ENCODE data around the gene CDK15.
"Not testable (repeated sequence)": the region's sequence is repeated elsewhere in the genome, so short reads cannot be mapped to it uniquely, and the experiment has no call there.

CDK15 gene

GRCh38 chr2:201806442-201807170 is at the start of gene CDK15:
TSS of gene CDK15 (plus strand) at chr2:201806537. CDS start at chr2:201806665, 128 bp downstream.
- DNase-seq: no peak

GRCh38 chr2:201758234-201758633 is 48.1 kb upstream of the CDK15 start:
- DNase-seq: no peak

DNA sequence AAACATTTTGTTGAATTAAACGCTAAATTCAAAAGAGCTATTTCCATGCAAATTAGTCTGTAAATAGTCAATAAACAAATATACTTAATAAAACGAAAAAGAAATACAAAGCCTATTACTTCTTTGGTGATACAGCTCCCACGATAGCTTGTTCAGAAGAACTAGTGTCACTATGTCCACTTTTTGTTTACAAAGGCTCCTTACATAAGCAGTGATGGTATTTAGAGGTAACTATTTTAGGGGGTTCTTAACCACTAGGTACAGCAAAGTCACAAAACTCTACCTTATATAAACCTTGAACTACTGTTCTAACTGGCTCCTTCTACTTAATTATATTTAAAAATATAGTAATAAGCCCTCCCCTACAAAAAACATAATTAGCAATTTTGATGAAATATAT is 47.5 kb upstream of the CDK15 start:
- DNase-seq: no peak

DNA sequence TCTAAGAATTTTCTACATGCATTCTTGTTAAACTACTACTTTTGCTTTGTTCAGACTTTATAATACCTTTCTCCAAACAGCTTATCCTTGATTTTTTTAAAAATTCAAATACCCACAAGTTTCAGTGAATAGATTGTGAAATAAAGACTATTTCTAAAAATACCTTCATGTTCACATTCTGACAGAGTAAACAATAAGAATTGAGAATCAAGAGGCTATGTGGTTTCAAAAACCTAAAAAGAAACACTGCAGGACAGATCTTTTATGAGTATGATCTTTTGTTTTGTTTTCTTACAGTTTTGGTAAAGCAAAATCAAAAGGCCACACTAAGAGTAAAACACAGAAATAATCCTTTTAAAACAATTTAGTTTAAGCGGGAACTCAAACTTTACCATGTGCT is 46.8 kb upstream of the CDK15 start:
- DNase-seq: no peak

DNA sequence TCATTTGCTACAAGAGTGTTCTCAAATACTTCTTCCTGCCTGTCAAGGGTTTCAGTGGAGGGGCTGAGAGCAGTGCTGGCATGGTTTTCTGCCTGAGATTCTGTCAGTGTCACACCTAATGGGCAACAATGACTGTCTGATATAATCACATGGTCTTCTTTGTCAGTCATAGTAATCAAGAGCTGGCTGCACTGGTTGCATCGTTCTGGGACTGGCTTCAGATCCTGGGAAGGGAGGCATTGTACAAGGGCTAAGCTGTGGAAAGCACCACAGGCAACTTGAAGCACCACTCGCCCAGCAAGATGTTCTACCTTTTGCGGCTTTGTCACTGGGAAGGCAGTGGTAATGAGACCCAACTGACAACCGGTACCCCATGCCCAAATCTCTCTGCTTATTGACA is 45.2 kb upstream of the CDK15 start:
- DNase-seq: no peak

DNA sequence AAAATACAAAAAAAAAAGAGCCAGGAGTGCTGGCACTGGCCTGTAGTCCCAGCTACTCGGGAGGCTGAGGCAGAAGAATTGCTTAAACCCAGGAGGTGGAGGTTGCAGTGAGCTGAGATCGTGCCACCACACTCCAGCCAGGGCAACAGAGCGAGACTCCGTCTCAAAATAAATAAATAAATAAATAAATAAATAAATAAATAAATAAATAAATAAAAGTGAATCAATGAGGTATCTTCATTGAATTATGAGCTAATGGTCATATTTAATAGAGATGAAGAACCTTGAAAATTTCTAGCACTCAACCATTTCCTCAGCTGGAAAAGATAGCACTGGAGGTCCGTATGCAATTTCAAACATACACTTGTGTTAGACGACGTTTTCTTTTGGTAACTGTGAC is 41.9 kb upstream of the CDK15 start:
- not testable (repeated sequence) for DNase-seq

GRCh38 chr2:201765799-201766198 is 40.5 kb upstream of the CDK15 start:
- no peak for DNase-seq

- no peak for DNase-seq
Observed at GRCh38 chr2:201768918-201769317, 37.4 kb upstream of the CDK15 start.

DNA sequence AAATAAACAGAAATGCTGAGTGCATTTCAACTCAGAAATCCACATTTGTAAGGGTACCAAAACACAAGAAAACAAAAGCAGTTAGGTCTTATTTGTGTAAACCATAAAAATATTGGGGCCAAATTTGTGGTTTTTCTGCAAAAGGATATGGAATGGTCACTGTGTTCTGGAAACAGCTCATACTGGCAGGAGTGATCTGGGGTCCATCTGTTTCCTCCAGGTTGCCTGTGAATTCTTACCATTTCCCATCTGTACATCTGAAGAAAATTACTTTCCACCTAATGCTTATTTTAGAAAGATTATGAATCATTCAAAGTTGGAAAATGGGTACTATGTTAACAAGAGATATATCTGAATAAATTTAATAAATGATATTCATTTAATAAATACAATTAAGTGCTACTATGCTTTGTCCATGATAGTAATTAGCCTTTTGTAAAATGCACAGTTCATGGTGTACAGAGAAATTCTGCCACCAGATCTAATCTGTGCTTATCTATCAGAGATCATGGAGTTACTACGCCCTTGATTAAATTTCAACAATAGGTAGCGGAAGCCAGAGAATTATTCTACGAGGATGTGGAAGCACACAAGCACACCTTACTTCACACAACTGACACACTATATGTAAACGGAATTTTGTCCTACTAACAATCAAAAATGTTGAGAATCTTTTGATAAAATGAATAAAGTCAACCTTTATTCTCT is 36.5 kb upstream of the CDK15 start:
- no peak for DNase-seq

DNA sequence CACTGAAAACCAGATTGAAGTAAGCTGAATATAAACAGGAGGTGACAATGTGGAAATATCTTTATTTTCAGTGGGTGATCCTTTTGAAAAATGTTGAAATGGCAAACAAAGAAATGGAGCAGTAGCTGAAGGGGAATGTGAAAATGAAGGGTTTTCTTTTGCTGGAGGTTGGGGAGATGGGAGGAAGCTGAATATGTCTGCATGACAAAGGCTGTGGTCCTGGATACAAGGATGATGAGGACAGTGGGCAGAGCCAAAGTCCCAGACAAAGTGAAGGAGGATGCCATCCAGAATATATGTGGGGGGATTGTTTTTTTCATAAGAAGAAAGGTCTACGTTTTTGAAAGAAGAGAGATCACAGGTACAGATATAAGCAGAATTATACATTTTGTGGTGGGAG is 32.3 kb upstream of the CDK15 start:
- DNase-seq: no peak

- no peak for DNase-seq
Observed at GRCh38 chr2:201774546-201774945, 31.8 kb upstream of the CDK15 start.

DNA sequence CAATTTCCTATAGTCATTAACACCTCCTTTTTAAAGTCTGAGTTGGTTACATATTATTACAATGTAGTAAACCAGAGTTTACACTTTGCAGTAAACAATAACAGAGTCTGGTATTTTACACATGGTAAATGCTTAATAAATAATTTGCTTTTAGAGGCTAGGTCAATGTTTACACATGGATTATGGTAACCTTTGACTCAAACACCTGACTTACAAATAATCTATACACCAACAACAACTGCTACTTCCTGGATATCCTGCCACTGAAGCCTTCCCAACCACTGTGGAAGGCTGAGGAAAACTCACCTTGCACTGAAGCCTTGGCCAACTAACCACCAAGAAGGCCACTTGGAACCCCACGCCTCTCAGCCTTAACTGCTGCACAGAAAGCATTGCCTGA is 31.0 kb upstream of the CDK15 start:
- DNase-seq: no peak

DNA sequence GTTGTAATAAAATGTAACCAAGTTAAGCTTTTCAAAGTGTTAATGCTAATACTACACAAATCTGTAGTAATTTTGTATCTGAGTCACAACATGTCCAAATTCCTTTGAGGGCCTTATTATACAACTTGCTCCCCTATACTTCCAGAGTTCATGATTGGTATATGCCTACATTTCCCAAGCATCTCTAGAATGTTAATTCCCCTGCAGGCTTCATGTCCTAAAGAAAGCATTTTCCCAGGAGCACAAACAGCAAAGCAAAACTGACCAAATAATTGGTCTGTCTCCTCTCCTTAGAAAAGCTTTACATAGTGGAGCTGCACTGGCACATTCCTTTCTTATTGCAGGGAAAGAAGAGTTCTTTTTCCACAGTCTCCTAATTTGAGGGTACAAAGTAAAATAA is 29.3 kb upstream of the CDK15 start:
- no peak for DNase-seq

DNA sequence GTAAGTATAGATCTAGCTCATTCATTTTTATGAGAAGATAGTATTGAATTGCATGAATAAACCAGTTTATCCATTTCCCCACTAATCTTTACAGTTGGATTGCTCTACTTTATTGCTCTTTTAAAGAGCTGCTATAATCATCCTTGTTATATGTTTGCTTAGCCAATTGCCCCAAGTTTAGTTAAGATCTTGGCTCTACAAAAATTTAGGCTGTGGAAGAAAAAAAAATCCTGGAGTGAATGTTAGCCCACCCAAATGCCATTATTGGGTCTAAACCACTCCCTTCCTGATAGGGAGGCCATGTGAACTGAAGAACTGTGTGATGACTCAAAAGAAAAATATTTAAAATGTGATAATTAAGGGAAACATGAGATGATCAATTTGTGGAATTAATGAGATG is 28.5 kb upstream of the CDK15 start:
- DNase-seq: no peak

GRCh38 chr2:201779901-201780673 is 26.2 kb upstream of the CDK15 start:
- no peak for DNase-seq

- DNase-seq: peak; percentile 90 to 93
Observed at GRCh38 chr2:201780674-201781493, 25.5 kb upstream of the CDK15 start, which contains the start of gene ALS2. TSS of gene ALS2 (minus strand) at chr2:201780933. CDS start at chr2:201768885, 12,048 bp downstream.

- peak in 1 of 2 donors; percentile 7 for DNase-seq
Observed at GRCh38 chr2:201781557-201782051, 24.7 kb upstream of the CDK15 start.

DNA sequence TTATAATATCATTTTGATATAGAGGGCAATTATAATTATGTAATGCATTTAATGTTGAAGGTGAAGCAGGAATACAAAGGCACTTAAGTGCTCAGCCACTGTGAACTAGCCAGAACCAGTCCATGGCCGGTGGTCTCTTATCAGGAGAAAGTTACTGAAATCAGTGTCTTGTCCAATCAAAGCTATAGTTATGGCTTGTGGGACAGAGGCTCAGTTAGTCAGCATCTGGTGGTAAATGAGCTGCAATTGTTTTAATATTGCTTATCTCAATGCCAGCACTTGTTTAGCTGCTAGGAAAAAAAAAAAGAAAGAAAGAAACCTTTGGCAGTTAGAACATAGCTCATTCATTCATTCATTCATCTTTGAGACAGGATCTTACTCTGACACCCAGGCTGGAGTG is 21.8 kb upstream of the CDK15 start:
- DNase-seq: no peak

DNA sequence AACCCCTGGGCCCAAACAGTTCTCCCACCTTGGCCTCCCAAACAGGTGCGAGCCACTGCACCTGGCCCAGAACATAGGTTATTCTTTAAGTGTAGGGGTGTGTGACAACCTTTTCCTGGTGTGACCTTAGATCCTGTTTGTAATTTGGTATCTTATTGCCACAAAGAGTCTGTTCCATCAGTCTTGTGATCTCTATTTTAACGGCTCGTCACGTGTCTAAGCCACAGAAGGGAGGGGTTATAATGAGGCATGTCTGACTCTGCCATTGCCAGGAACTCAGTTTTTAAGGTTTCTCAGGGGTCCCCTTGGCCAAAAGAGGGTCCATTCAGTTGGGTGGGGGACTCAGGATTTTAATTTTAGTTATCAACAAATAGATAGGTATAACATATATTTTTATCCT is 21.2 kb upstream of the CDK15 start:
- no peak for DNase-seq

GRCh38 chr2:201786471-201786870 is 19.9 kb upstream of the CDK15 start:
- DNase-seq: no peak

GRCh38 chr2:201788371-201788770 is 18.0 kb upstream of the CDK15 start:
- DNase-seq: no peak

DNA sequence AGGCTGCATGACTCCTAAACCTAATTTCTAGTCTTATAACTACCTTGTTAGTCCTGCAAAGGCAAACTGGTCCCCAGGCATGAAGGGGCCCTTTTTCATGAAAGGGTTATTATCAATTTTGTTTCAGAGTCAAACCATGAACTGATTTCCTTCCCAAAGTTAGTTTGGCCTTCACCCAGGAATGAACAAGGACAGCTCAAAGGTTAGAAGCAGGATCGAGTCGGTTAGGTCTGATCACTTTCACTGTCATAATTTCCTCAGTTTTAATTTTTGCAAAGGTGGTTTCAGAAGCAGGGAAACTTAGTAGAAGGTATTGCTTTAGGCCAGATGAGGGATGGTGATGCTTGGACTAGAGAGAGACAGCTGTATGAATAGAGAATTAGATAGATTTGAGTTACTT is 16.9 kb upstream of the CDK15 start:
- no peak for DNase-seq

DNA sequence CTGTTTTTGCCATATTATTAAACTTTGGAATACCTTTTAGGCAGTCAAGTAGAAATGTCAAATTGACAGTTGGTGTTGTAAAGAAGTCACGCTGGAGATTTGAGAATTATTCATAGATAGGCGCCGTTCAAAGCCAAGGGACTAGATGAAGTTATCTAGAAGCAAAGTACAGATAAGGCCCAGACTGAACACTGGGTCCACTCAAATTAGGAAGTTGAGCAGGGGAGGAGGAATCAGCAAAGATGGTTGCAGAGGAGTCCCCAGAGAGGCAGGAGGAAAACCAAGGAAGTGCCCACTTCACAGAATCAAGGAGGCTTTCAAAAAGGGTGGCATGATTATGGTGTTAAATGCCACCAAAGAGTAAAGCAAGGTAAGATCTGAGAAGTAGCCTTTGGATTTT is 16.0 kb upstream of the CDK15 start:
- DNase-seq: no peak
